ENCODE measurements around the gene CENPS.
"Not testable (repeated sequence)": the region's sequence is repeated elsewhere in the genome, so short reads cannot be mapped to it uniquely, and the experiment has no call there.

Gene CENPS

GRCh38 chr1:10419351-10419750, 10.9 kb upstream of the CENPS start:
- no peak for DNase-seq (ENCODE audit: low read depth)

DNA sequence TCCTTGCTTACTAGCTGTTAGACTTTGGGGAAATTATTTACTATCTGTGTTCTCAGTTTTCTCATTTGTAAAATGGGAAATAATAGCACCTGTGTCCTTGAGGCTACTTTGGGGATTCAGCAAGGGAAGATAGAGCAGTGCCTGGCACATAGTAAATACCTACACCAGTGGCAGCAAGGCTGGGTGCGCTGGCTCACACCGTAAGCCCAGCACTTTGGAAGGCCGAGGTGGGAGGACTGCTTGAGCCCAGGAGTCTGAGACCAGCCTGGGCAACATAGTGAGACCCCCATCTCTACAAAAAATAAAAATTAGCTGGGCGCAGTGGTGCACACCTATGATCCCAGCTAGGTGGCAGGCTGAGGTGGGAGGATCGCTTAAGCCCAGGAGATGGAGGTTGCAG, 8.6 kb upstream of the CENPS start:
- DNase-seq (ENCODE audit: low read depth) = no peak

DNA sequence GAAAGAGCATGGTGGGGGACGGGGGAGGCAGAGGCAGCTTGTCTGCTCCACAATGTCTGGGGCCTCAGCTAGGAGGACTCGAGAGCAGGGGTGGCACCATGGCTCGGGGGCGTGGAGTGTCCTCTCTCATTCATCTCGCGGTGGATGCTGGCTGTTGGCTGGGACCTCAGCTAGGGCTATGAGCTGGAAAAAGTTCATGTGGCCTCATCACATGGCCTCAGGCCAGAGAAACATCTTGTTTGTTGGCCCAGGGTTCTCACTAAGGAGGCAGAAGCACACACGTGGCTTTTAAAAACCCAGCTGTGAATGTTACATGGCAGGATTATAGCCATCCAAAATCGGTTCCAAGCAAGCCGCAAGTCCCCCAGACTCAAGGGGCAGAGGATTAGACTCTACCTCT, 6.2 kb upstream of the CENPS start:
- DNase-seq (ENCODE audit: low read depth) = peak; percentile 64

- DNase-seq (ENCODE audit: low read depth) = no peak
These were observed 5.6 kb upstream of the CENPS start for GRCh38 chr1:10424651-10425050.

DNA sequence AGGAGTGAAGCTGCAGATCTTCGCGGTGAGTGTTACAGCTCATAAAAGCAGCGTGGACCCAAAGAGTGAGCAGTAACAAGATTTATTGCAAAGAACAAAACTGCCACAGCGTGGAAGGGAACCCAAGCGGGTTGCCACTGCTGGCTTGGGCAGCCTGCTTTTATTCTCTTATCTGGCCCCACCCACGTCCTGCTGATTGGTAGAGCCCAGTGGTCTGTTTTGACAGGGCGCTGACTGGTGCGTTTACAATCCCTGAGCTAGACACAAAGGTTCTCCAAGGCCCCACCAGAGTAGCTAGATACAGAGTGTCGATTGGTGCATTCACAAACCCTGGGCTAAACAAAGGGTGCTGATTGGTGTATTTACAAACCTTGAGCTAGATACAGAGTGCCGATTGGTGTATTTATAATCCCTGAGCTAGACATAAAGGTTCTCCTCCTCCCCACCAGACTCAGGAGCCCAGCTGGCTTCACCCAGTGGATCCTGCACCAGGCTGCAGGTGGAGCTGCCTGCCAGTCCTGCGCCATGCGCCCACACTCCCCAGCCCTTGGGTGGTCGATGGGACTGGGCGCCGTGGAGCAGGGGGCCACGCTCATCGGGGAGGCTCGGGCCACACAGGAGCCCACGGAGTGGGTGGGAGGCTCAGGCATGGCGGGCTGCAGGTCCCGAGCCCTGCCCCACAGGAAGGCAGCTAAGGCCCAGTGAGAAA, 4.3 kb upstream of the CENPS start:
- DNase-seq (ENCODE audit: low read depth) = not testable (repeated sequence)

- DNase-seq (ENCODE audit: low read depth) = not testable (repeated sequence)
These were observed 3.7 kb upstream of the CENPS start for GRCh38 chr1:10426535-10426848.

- no peak for DNase-seq (ENCODE audit: low read depth)
These were observed 1.2 kb upstream of the CENPS start for GRCh38 chr1:10428984-10429383.

GRCh38 chr1:10429868-10430215, 391 bp upstream of the CENPS start:
- DNase-seq (ENCODE audit: low read depth) = peak; percentile 4

- peak; percentile 46 for DNase-seq (ENCODE audit: low read depth)
These were observed 967 bp downstream of the CENPS start for GRCh38 chr1:10431070-10431730.

DNA sequence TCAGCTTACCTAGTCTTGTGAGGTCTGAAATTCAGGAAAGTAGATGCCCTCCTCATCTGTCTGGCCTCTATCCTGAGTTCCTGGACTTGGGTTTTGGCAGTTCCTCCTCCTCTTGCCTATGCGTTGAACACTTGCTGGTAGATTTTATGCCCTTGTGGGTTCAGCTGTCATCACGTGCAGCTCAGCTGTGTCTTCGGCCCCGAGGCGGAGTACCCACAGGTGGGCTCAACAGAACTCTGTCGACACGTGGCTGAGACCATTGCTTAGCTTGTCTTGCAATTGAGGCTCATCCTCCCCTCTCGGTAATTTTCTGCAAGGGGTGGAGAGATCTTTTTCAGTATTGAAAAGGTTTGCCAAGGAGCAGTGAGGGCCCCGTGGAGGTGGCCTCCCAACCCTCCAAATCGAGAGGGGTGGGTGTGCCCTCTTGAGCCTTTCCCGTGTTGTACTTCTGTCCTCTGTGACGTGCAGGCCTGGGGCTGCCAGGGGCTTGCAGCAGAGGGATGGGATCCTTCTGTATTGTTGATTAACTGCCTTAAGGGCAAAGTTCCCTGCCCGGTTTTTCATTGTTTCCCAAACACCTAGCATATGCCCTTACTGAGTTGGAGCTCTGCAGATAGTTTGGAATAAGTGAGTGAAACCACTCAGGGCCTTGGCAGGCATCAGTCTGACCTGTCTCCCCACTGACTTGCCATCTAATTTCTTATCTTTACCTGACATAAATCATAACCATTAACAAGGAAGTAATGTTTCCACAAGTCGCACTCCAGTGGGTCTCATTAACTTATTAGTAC, 2.9 kb downstream of the CENPS start:
- DNase-seq (ENCODE audit: low read depth) = no peak

DNA sequence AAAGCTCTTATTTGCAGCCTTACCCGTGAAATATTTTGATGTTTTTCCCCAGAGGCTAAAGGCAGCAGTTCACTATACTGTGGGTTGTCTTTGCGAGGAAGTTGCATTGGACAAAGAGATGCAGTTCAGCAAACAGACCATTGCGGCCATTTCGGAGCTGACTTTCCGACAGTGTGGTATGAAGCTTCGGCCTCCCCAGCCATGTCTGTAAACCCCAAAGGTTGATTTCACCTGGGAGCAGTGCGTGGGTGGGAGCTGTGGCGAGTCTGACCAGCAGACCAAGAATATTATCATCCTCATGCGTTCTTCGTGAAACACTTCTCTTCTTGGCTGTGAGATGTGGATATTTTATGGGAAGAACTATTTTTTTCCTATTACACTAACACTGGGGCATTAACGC, 3.6 kb downstream of the CENPS start:
- DNase-seq (ENCODE audit: low read depth) = no peak

DNA sequence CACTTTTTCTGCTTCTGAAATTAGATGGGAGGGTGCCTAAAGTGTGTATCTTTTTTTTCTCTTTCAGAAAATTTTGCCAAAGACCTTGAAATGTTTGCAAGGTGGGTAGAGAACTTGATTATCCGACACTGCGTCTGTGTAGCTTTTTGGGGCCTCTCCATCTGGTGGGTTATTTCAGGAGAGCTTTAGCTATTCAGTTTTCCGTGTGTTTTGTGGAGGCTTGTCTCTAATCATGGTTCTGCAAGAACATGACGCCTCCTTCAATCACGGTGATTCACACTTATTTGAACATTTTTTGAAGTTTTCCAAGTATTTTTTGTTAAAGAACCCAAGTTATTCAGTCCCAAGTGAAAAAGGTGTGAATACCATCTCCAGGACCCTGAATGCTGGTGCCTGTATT, 4.4 kb downstream of the CENPS start:
- DNase-seq (ENCODE audit: low read depth) = no peak

DNA sequence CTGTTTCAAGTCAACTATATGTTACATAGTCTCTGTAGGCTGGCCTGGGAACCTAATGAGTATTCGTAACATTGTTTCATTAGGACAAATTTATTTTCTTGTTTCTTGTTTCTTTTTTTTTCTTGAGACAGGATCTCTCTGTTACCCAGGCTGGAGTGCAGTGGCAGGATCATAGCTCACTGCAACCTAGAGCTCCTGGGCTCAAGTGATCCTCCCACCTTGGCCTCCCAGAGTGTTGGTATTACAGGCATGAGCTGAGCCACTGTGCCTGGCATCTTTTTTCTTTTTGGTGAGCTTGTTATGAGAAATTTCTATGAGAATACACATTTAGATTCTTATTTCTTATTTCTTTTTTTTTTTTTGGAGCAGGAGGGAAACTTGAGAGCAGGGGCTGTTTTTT, 6.8 kb downstream of the CENPS start:
- no peak for DNase-seq (ENCODE audit: low read depth)

DNA sequence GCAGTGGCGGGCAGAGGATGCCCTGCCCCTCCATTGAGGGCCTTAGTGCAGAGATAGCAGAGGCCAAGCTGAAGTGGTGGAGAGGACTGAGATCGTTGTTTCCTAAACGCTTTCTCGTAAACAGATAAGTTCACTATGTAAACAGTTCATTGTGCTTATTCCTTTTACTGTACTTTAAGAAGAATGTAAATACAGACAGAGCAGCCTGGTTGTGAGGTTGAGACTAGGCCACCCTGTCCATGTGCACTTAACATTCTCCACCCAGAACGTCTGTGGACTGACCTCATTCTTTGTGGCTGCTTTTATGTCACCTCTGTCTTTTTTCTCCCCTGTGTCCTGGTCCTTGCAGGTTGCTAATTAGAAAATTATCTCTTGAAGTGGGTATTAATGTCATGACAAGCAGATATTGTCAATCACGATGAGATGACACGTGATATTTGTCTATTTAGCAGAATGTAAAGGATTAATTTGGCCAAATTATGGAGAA, 8.5 kb downstream of the CENPS start:
- DNase-seq (ENCODE audit: low read depth) = no peak

- DNase-seq (ENCODE audit: low read depth) = no peak
These were observed 10.1 kb downstream of the CENPS start for GRCh38 chr1:10440305-10440704.

GRCh38 chr1:10440794-10441193, 10.6 kb downstream of the CENPS start:
- no peak for DNase-seq (ENCODE audit: low read depth)

DNA sequence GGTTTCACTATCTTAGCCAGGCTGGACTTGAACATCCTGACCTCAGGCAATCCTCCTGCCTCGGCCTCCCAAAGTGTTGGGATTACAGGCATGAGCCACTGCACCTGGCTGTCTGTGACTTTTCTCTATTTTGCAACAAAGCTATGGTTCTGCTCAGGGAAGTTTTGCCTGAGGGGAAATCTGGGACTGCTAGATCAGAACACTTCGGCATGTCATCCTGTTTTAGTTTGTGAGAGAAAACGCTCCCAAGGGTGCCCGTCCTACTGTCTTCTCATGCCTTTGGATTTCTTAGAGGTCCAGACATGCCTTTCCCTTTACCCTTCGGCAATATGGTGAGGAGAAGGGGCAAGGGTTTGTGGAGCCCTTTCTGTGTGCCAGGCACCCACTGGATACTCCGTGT, 14.0 kb downstream of the CENPS start:
- no peak for DNase-seq (ENCODE audit: low read depth)

GRCh38 chr1:10444795-10445397, 14.7 kb downstream of the CENPS start:
- no peak for DNase-seq (ENCODE audit: low read depth)

GRCh38 chr1:10446790-10447422, 16.7 kb downstream of the CENPS start:
- DNase-seq (ENCODE audit: low read depth) = no peak

GRCh38 chr1:10449751-10450150, 19.5 kb downstream of the CENPS start, which contains the start of gene CORT:
CORT (plus strand) TSS chr1:10450031; CDS start chr1:10450224, 193 bp downstream.
- no peak for DNase-seq (ENCODE audit: low read depth)

- no peak for DNase-seq (ENCODE audit: low read depth)
These were observed 20.1 kb downstream of the CENPS start for GRCh38 chr1:10450156-10450814.

DNA sequence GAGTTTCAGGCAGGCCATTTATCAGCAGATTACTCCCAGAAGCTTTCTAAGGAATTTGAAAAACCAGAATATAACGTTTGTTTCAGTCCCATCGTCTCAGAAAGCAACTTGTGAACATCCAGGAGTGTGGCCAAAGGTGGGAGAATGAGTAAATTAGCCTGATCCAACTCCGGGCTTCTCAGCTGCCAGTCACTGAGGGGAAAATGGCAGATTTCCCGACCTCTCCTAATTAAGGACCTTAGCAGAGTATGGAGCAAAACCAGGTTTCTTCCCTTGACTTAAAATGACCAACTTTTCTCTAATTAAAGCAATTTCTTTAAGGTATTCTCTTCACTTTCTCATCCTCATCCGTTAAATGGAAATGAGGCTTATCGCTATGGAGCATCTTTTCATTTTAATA, 20.6 kb downstream of the CENPS start:
- peak; percentile 26 for DNase-seq (ENCODE audit: low read depth)

All from EH (cell line).